K562 (cell line): Measurements from ENCODE around the gene LRRC7. TPM values are rescaled to one million over a fixed set of nuclear protein-coding genes. Genes with fewer than 3 reads are reported as not detected.

Source experiments
- ATAC-seq: fragments of 200-7000 bp; cut with Tn5 transposase; 3 replicates; pipeline ENCODE4 v1.9.1; 2020; ENCODE audit warnings: moderate library complexity
- BruUV-seq: library from RNA; stranded (reverse); fragments of 400-500 nt; replicated peaks from 2 replicates; lab custom pipeline; 2021; lab: Mats Ljungman, UMichigan
- CTCF ChIA-PET: fragments of 300-600 bp; formaldehyde crosslinking; extraction: SDS; loops from one replicate; lab custom pipeline; 2021; ENCODE audit warnings: low intra/inter-chr PET ratio; lab: Yijun Ruan, JAX
- POLR2A ChIA-PET: fragments of 300-600, 350-650 bp; sonication (Branson Sonifier 250); formaldehyde crosslinking; extraction: SDS; loops from one replicate; lab custom pipeline; 2021; ENCODE audit warnings: antibody characterized with exemption, inconsistent platforms; lab: Yijun Ruan, JAX
- DNase-seq, 4 experiments: peaks; one replicate each; pipeline versions ENCODE4 v3.0.0 to v3.0.0-alpha.2; 2011 to 2018; ENCODE audit warnings: low spot score in 3 of 4, mixed read lengths in 3 of 4; ENCODE audit errors: extremely low read depth in 1 of 4
- FAIRE-seq: peaks from 2 replicates; lab custom pipeline; 2011; peaks lifted over from hg19 to GRCh38; lab: Jason Lieb, UNC
- H2AFZ ChIP-seq: 2 replicates; pipeline ENCODE4 v1.6.0; 2011; ENCODE audit warnings: low read depth, low read length, control low read depth, inconsistent platforms
- H3K27ac ChIP-seq: fragments of 200-600 bp; 3 replicates; pipeline ENCODE4 v1.8.0; 2011; ENCODE audit warnings: low read depth, mild to moderate bottlenecking, control low read depth, inconsistent platforms, low read length, moderate library complexity, mixed read lengths; ENCODE audit errors: extremely low read depth
- H3K27me3 ChIP-seq, 2 experiments: fragments of 300-600 bp in 1 of 2; 2 replicates in 1 of 2; 3 replicates in 1 of 2; pipeline versions ENCODE4 v1.6.0 to v1.8.0; 2011; ENCODE audit warnings: inconsistent platforms in 2 of 2, low read length in 2 of 2, mild to moderate bottlenecking in 1 of 2, mixed read lengths in 1 of 2, moderate library complexity in 1 of 2; ENCODE audit not compliant: control insufficient read depth in 2 of 2, insufficient read depth in 2 of 2
- H3K36me3 ChIP-seq: fragments of 300-600 bp; 3 replicates; pipeline ENCODE4 v1.8.0; 2011; ENCODE audit warnings: mild to moderate bottlenecking, low read length, inconsistent platforms; ENCODE audit not compliant: control insufficient read depth, insufficient read depth
- H3K4me1 ChIP-seq, 2 experiments: fragments of 200-600 bp in 1 of 2; replicated peaks in 1 of 2; 2 replicates in 1 of 2; 3 replicates in 1 of 2; pipeline versions ENCODE4 v1.5.1 to v1.8.0; 2011; ENCODE audit warnings: inconsistent platforms in 2 of 2, low read length in 2 of 2, mild to moderate bottlenecking in 1 of 2, mixed read lengths in 1 of 2, moderate library complexity in 1 of 2; ENCODE audit not compliant: control insufficient read depth in 2 of 2, insufficient read depth in 2 of 2
- H3K4me2 ChIP-seq: 2 replicates; pipeline ENCODE4 v1.6.1; 2011; ENCODE audit warnings: low read length, control low read depth, inconsistent platforms, mixed read lengths; ENCODE audit not compliant: insufficient read depth
- H3K4me3 ChIP-seq: fragments of 200-600 bp; sonication (generic), shearing (Covaris generic); 2 replicates; pipeline ENCODE4 v1.5.1; 2016; ENCODE audit warnings: control low read depth, inconsistent platforms
- H3K79me2 ChIP-seq: fragments of 200-600 bp; 3 replicates; pipeline ENCODE4 v1.8.0; 2011; ENCODE audit warnings: low read length, inconsistent platforms; ENCODE audit not compliant: control insufficient read depth, insufficient read depth
- H3K9ac ChIP-seq, 2 experiments: 2 replicates each; pipeline versions ENCODE4 v1.6.0 to v1.6.1; 2011; ENCODE audit warnings: low read depth in 2 of 2, low read length in 2 of 2, control low read depth in 1 of 2, inconsistent platforms in 1 of 2, mild to moderate bottlenecking in 1 of 2, mixed read lengths in 1 of 2; ENCODE audit not compliant: insufficient read depth in 1 of 2
- H3K9me1 ChIP-seq: one replicate; pipeline ENCODE4 v1.6.0; 2011; ENCODE audit warnings: inconsistent platforms, mild to moderate bottlenecking, low read length, moderate library complexity; ENCODE audit not compliant: control insufficient read depth, insufficient read depth
- H3K9me3 ChIP-seq: replicated peaks from 2 replicates; pipeline ENCODE4 v1.5.1; 2011; ENCODE audit warnings: low read depth, low read length, inconsistent platforms; ENCODE audit not compliant: control insufficient read depth, insufficient read depth
- H4K20me1 ChIP-seq: replicated peaks from 2 replicates; pipeline ENCODE4 v1.6.1; 2011; ENCODE audit warnings: low read length, inconsistent platforms, mixed read lengths; ENCODE audit not compliant: control insufficient read depth, insufficient read depth
- CLOCK ChIP-seq: fragments of 250-450 bp; sonication (Bioruptor Pico); IDR thresholded peaks from 2 replicates; pipeline ENCODE4 v1.4.0; 2020; ENCODE audit warnings: mild to moderate bottlenecking, moderate library complexity, borderline replicate concordance
- DLX4 ChIP-seq: fragments of 250-450 bp; sonication (Bioruptor Pico); IDR thresholded peaks from 2 replicates; pipeline ENCODE4 v1.6.1; 2021; ENCODE audit warnings: mild to moderate bottlenecking
- FOXA3 ChIP-seq, 2 experiments: fragments of 450-650 bp in 1 of 2; sonication (generic) in 1 of 2; formaldehyde crosslinking; IDR thresholded peaks in 1 of 2; conservative IDR thresholded peaks in 1 of 2; 2 replicates each; pipeline versions ENCODE4 v1.4.0 to v1.8.0; 2020 to 2022; ENCODE audit warnings: mild to moderate bottlenecking in 2 of 2, missing genetic modification reagents in 1 of 2
- FOXJ3 ChIP-seq: sonication (generic); formaldehyde crosslinking; IDR thresholded peaks from 2 replicates; pipeline ENCODE4 v1.4.0; 2020; ENCODE audit warnings: mild to moderate bottlenecking, missing genetic modification reagents
- MAZ ChIP-seq, 2 experiments: fragments of 450-650 bp in 1 of 2; sonication (generic) in 1 of 2; formaldehyde crosslinking; IDR thresholded peaks in 1 of 2; conservative IDR thresholded peaks in 1 of 2; 2 replicates each; pipeline versions ENCODE4 v1.4.0 to v1.5.0; 2020; ENCODE audit warnings: mild to moderate bottlenecking in 1 of 2, missing genetic modification reagents in 1 of 2
- MBD1 ChIP-seq: fragments of 250-450 bp; sonication (Bioruptor Pico); IDR thresholded peaks from 2 replicates; pipeline ENCODE4 v1.8.0; 2022; ENCODE audit warnings: inconsistent platforms
- MCM7 ChIP-seq, 2 experiments: fragments of 450-650 bp; IDR thresholded peaks; 2 replicates each; pipeline ENCODE4 v1.6.1; 2016 to 2018
- MED1 ChIP-seq: sonication (generic); formaldehyde crosslinking; IDR thresholded peaks from 2 replicates; pipeline ENCODE4 v1.8.1; 2023; ENCODE audit warnings: missing genetic modification reagents, borderline replicate concordance
- MITF ChIP-seq: IDR thresholded peaks from 2 replicates; pipeline ENCODE4 v1.6.1; 2014; ENCODE audit warnings: antibody characterized with exemption
- PHF21A ChIP-seq: fragments of 450-650 bp; IDR thresholded peaks from 2 replicates; pipeline ENCODE4 v1.6.1; 2017; ENCODE audit warnings: low read depth, borderline replicate concordance
- SMARCE1 ChIP-seq: fragments of 450-650 bp; IDR thresholded peaks from 2 replicates; pipeline ENCODE4 v1.7.1; 2016; ENCODE audit warnings: mild to moderate bottlenecking
- ZFP1 ChIP-seq: fragments of 450-650 bp; formaldehyde crosslinking; IDR thresholded peaks from 2 replicates; pipeline ENCODE4 v1.4.0; 2020; ENCODE audit warnings: mild to moderate bottlenecking, mixed read lengths
- ZFP91 ChIP-seq: sonication (generic); formaldehyde crosslinking; IDR thresholded peaks from 2 replicates; pipeline ENCODE4 v1.8.0; 2022; ENCODE audit warnings: mild to moderate bottlenecking, missing genetic modification reagents
- ZNF561 ChIP-seq: fragments of 450-650 bp; formaldehyde crosslinking; conservative IDR thresholded peaks from 2 replicates; pipeline ENCODE4 v1.4.0; 2020; ENCODE audit warnings: mild to moderate bottlenecking, moderate library complexity
- ZNF766 ChIP-seq: fragments of 200-800 bp; sonication (Bioruptor generic); conservative IDR thresholded peaks from 2 replicates; pipeline ENCODE4 v1.6.1; 2016; ENCODE audit warnings: missing genetic modification characterization, missing compliant biosample characterization
- WGBS: fragments of 100-300 bp; shearing (Covaris generic); methylation state at CpG from one replicate; pipeline ENCODE4 v1.1.6; 2016; ENCODE audit warnings: low coverage, mixed read lengths; ENCODE audit not compliant: insufficient coverage; ENCODE audit errors: missing lambda C conversion rate; 5-methylcytosine and 5-hydroxymethylcytosine counted together
- in situ Hi-C: fragments of 300-500 bp; cut with MboI; formaldehyde crosslinking; loops from 4 replicates; pipeline ENCODE4 v1.15.0; 2018; ENCODE audit warnings: inconsistent platforms, mixed read lengths
- intact Hi-C: fragments of 100-400 bp; cut with micrococcal nuclease; formaldehyde crosslinking; loops from 2 replicates; pipeline ENCODE4 v1.14.2; 2022
- polyA plus RNA-seq, 8 experiments: library from polyadenylated mRNA; depleted of rRNA in 4 of 8; stranded (reverse) in 5 of 8; unstranded in 3 of 8; fragments of >200 nt; fragmentation: Nextera tagmentation in 2 of 8; fragmentation: Illumina TruSeq in 1 of 8; extraction: Ambion mirVana in 2 of 8; extraction: Trizol in 1 of 8; gene quantifications; 2 replicates each; pipeline versions ENCODE4 v1.2.1 to v1.2.3, GENCODE V29; 2011 to 2014; ENCODE audit warnings: inconsistent platforms in 1 of 8, missing spikeins in 1 of 8
- total RNA-seq, 7 experiments: library from RNA; depleted of rRNA in 6 of 7; stranded (reverse); fragments of >200 nt in 6 of 7; fragmentation: Illumina TruSeq in 2 of 7; extraction: Trizol in 2 of 7; gene quantifications; 2 replicates each; pipeline versions ENCODE4 v1.2.1 to v1.2.3, GENCODE V29; 2011 to 2021; ENCODE audit warnings: low replicate concordance in 1 of 7

The LRRC7 gene
- total and polyA plus RNA-seq, 9 of the 15 experiments (the other 6 are each of a cell fraction or from before 2014, with no cell fraction given) = 0.09 to 0.94 (median 0.49) TPM

GRCh38 chr1:69765951-69766350, 198.2 kb downstream of the LRRC7 start:
- no peak overlapping the region for H3K27ac ChIP-seq
- ChIA-PET CTCF (no interaction called here), POLR2A (no interaction called here)
- no peaks in the 10 kb centered on the region for H4K20me1 ChIP-seq
- no peak overlapping the region for H3K9ac ChIP-seq
- H3K4me1 ChIP-seq = no peaks in the 10 kb centered on the region
- no peaks in the 10 kb centered on the region for H3K27me3 ChIP-seq
- 0% methylated on average over 2 of the region's 2 CpGs for WGBS
- ATAC-seq (no peak), FAIRE-seq (no peak), DNase-seq (no peak)
- intact Hi-C loops = no loop called here
- H3K79me2 ChIP-seq = no peaks in the 10 kb centered on the region
- H2AFZ ChIP-seq = no peak overlapping the region
- in situ Hi-C loops = no loop called here
- BruUV-seq = no TSS peak
- no peak overlapping the region for H3K4me3 ChIP-seq
- no peaks in the 10 kb centered on the region for H3K9me3 ChIP-seq
- H3K4me2 ChIP-seq = no peak overlapping the region
- H3K36me3 ChIP-seq = no peaks in the 10 kb centered on the region
- no peaks in the 10 kb centered on the region for H3K9me1 ChIP-seq
- TF ChIP-seq FOXA3 (CRISPR knock-in tag; conservative IDR thresholded peaks at IDR 0.05 in 1 of 2, IDR thresholded peaks at IDR 0.05 in 1 of 2) (no peak), CLOCK (CRISPR knock-in tag) (no peak), MITF (no peak), FOXJ3 (CRISPR knock-in tag) (no peak), DLX4 (CRISPR knock-in tag) (no peak), PHF21A (no peak), ZNF561 (CRISPR knock-in tag) (no peak), MBD1 (CRISPR knock-in tag) (no peak), MCM7 (IDR thresholded peaks at IDR 0.05) (no peak), MAZ (CRISPR knock-in tag; conservative IDR thresholded peaks at IDR 0.05 in 1 of 2, IDR thresholded peaks at IDR 0.05 in 1 of 2) (no peak), ZFP1 (CRISPR knock-in tag) (no peak), ZNF766 (no peak), SMARCE1 (no peak), ZFP91 (CRISPR knock-in tag) (no peak), MED1 (CRISPR knock-in tag) (no peak)
